NCI-H2196 (cell line): ENCODE results near the gene BLTP3A.
A peak's percentile ranks its signal among the peaks of the same experiment; 100 is the strongest.
"Not testable (repeated sequence)": the region's sequence is repeated elsewhere in the genome, so short reads cannot be mapped to it uniquely, and the experiment has no call there.

ENCODE experiments used
- DNase-seq: peaks from one replicate; lab custom pipeline; 2025; ENCODE audit not compliant: unreplicated experiment; lab: John Stamatoyannopoulos, UW

BLTP3A gene, protein sequence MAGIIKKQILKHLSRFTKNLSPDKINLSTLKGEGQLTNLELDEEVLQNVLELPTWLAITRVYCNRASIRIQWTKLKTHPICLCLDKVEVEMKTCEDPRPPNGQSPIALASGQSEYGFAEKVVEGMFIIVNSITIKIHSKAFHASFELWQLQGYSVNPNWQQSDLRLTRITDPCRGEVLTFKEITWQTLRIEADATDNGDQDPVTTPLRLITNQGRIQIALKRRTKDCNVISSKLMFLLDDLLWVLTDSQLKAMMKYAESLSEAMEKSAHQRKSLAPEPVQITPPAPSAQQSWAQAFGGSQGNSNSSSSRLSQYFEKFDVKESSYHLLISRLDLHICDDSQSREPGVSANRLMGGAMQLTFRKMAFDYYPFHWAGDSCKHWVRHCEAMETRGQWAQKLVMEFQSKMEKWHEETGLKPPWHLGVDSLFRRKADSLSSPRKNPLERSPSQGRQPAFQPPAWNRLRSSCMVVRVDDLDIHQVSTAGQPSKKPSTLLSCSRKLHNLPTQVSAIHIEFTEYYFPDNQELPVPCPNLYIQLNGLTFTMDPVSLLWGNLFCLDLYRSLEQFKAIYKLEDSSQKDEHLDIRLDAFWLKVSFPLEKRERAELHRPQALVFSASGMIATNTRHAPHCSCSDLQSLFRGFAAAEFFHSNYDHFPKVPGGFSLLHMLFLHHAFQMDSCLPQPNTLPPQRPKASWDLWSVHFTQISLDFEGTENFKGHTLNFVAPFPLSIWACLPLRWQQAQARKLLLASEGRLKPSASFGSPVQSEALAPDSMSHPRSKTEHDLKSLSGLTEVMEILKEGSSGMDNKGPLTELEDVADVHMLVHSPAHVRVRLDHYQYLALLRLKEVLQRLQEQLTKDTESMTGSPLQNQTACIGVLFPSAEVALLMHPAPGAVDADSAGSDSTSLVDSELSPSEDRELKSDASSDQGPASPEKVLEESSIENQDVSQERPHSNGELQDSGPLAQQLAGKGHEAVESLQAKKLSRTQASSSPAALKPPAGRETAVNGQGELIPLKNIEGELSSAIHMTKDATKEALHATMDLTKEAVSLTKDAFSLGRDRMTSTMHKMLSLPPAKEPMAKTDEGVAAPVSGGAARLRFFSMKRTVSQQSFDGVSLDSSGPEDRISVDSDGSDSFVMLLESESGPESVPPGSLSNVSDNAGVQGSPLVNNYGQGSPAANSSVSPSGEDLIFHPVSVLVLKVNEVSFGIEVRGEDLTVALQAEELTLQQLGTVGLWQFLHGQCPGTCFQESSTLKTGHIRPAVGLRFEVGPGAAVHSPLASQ (N-terminal part only)

GRCh38 chr6:34791701-34792604 is at the start of gene BLTP3A:
BLTP3A (plus strand) TSS chr6:34792083; CDS start chr6:34792251, 168 bp downstream.
- DNase-seq = peak; percentile 87

GRCh38 chr6:34742094-34742493 is 49.8 kb upstream of the BLTP3A start:
- no peak for DNase-seq

- no peak for DNase-seq
Observed at GRCh38 chr6:34743625-34744293, 48.1 kb upstream of the BLTP3A start.

GRCh38 chr6:34744294-34744647 is 47.6 kb upstream of the BLTP3A start:
- not testable (repeated sequence) for DNase-seq

DNA sequence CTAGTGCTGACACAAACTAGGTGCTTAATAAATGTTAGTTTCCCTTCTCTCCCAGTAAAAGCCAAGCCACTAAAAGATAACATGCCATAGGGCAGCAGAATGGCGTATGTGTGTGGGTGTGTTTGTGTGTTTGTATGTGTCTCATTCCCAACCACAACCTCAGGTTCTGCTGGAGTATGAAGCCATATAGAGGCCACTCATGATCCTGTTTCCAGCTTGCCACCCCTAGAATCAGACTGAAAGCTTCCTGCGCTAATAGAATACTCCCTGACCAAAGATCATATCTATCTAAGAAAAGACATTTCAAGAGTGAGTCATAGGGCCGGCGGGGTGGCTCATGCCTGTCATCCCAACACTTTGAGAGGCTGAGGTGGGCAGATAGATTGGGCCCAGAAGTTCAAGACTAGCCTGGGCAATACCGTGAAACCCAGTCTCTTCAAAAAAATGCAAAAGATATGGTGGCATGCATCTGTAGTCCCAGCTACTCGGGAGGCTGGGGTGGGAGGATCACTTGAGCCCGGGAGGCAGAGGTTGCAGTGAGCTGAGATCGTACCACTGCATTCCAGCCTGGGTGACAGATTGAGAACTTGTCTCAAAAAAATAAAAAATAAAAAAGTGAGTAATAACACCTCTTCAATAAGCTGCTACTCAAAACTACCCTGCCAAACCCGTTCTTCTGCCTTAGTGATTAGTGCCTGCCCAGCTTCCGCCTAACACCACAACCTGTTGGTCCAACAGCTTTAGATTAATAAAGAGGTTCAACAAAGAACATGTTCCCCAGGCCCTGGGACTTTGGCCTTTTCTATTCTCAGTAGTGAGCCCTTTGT is 46.4 kb upstream of the BLTP3A start:
- no peak for DNase-seq

DNA sequence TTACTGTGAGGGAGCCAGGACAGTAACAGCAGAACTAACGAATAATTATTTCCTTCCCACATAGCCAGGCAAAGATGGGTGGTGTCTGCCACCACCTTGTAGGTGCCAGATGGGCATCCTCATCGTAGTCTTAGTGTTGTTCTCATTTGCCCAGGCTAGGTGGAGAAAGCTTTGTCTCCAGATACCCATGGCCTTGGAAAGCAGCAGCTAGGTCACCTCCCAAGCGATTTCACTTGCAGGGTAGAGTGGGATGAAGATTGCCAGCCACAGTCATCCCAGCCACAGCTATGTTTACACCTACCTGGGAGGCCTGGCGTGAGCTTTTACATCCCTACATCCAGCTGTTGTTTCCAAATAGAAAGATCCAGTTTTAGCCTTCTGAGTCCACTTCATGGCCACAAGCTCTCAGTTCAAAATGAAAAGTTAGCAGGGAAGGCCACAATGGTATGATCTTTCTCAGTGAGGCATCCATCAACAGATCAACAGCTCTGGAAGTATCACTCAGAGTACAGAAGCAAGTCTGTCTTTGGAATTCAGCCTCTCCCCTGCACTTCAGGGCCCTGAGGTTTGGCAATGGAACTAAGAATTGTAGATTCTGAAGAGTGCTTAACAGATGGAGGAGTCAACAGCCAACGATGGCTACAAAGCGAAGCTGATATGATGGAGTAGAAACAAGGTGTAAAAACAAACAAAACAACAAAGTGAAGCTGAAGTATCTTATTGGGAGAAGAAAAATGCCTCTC is 45.6 kb upstream of the BLTP3A start:
- DNase-seq = no peak

GRCh38 chr6:34748757-34749156 is 43.1 kb upstream of the BLTP3A start:
- DNase-seq = no peak

DNA sequence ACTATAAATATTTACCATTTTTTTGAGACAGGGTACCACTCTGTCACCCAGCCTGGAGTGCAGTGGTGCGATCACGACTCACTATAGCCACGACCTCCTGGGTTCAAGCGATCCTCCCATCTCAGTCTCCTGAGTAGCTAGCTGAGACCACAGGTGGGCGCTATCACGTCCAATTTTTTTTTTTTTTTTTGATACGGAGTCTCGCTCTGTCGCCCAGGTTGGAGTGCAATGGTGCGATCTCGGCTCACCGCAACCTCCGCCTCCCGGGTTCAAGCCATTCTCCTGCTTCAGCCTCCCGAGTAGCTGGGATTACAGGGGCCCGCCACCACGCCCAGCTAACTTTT is 35.4 kb upstream of the BLTP3A start:
- peak; percentile 18 for DNase-seq

- no peak for DNase-seq
Observed at GRCh38 chr6:34757687-34758274, 34.1 kb upstream of the BLTP3A start.

DNA sequence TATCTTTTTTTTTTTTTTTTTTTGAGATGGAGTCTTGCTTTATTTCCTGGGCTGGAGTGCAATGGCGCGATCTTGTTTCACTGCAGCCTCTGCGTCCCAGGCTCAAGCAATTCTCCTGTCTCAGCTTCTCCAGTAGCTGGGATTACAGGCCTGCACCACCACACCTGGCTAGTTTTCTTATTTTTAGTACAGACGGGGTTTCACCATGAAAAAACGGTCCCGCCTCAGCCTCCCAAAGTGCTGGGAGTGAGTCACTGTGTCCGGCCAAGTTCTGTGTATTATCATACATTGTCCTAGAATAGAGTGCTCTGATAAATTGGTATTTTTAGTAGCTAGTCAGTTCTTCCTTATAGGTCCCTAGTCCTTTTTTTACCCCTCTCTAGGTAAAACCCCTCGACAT is 31.8 kb upstream of the BLTP3A start:
- DNase-seq = no peak

DNA sequence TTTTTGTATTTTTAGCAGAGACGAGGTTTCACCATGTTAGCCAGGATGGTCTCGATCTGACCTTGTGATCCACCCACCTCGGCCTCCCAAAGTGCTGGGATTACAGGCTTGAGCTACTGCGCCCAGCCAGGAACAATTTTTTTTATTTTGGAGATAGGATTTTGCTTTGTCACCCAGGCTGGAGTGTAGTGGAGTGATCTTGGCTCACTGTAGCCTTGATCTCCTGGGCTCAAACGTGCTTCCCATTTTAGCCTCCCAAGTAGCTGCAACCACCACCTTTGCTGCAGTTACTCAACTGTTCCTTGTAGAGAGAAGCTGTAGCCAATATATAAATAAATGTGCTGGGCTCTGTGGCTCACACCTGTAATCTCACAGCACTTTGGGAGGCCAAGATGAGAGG is 30.2 kb upstream of the BLTP3A start:
- not testable (repeated sequence) for DNase-seq

- no peak for DNase-seq
Observed at GRCh38 chr6:34768148-34768547, 23.7 kb upstream of the BLTP3A start.

- no peak for DNase-seq
Observed at GRCh38 chr6:34771727-34772126, 20.2 kb upstream of the BLTP3A start.

DNA sequence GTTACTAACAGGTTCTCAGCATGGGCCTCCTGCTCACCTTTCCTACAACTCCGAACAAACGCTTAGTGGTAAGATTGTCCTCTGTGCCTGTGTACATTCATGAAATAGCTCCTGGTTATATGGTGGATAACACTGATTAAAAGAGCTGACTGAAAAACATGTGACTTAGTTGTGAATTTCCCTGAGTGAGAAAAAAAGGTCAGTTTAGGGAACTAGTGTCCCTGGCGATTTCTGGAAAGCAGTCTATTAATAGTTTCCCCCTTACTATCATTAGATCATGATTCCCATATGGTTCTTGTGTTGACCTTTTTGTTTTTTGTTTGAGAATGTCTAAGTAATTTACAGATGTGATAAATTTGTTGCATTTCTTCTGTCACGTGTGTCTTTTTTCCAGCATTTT is 18.9 kb upstream of the BLTP3A start:
- DNase-seq = no peak

DNA sequence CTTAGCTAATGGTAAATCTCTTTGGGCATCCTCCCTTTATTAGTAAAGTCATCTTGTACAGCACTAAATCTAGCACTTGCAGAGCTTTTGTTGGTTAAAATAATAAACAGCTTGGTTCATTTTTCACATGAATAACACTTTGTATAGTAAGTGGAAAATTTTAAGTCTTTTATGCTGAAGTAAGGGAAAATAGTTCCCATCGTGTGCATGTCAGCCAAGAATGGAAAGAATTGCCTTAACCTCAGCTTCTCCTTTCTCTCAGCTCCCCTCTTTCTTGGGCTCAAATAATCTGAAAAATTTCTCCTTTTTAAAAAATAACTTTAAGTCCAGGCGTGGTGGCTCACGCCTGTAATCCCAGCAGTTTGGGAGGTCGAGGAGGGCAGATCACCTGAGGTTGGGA is 18.0 kb upstream of the BLTP3A start:
- DNase-seq = no peak

DNA sequence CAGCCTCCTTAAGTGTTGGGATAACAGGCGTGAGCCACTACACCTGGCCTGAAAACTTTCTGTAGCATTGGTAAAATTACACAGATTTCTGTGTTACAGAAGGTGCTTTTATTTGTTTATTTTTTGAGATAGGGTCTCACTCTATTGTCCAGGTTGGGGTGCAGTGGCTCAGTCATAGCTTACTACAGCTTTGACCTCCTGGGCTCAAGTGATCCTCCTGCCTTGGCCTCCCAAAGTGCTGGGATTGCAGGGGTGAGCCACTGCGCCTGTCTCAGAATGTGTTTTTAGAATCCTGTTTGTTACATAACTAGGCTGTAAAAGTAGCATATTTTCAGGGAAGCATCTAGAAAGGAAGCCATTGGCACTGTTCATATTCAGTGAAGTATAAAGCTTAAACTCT is 16.9 kb upstream of the BLTP3A start:
- no peak for DNase-seq

DNA sequence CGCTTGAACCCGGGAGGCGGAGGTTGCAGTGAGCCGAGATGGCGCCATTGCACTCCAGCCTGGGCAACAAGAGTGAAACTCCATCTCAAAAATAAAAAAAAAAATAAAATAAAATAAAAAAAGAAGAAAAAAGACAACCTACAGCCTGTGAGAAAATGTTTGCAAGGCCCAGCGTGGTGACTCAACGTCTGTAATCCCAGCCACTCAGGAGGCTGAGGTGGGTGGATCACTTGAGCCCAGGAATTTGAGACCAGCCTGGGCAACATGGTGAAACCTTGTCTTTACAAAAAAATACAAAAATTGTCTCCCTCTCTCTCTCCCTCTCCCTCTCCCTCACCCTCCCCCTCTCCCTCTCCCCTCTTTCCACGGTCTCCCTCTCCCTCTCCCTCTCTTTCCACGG is 6.5 kb upstream of the BLTP3A start:
- DNase-seq = not testable (repeated sequence)

- not testable (repeated sequence) for DNase-seq
Observed at GRCh38 chr6:34787152-34787551, 4.7 kb upstream of the BLTP3A start.
